ENCODE measurements around the gene NIPAL3.
"Not testable (repeated sequence)": the region's sequence is repeated elsewhere in the genome, so short reads cannot be mapped to it uniquely, and the experiment has no call there.

NIPAL3 gene

GRCh38 chr1:24489674-24490073 is 74.1 kb downstream of the NIPAL3 start:
- POLR2A ChIA-PET, result interaction anchor here (0.6 kb wide), 1 partner anchor 20 kb away, joined by 3 read pairs; no protein-coding TSS in a partner anchor
- no peak overlapping the region for H3K4me3 ChIP-seq (ENCODE audit: low read depth, low read length)
- TF ChIP-seq CTCF (IDR thresholded peaks at IDR 0.05; ENCODE audit: insufficient read depth, low read length, missing control alignments), result no peak
- no peak for DNase-seq (ENCODE audit: low read depth, low spot score)
- CTCF ChIA-PET, result no interaction called here

- DNase-seq (ENCODE audit: low read depth, low spot score), result no peak
- ChIA-PET CTCF (interaction anchor here (1.5 to 2.8 kb wide), 3 partner anchors 9 to 22 kb away, joined by 3 to 16 read pairs (median 10); no protein-coding TSS in a partner anchor), POLR2A (interaction anchor here (0.6 kb wide), 1 partner anchor 20 kb away, joined by 3 read pairs; no protein-coding TSS in a partner anchor)
- no peak for TF ChIP-seq CTCF (IDR thresholded peaks at IDR 0.05; ENCODE audit: insufficient read depth, low read length, missing control alignments)
- H3K4me3 ChIP-seq (ENCODE audit: low read depth, low read length), result no peak overlapping the region
These were observed 74.6 kb downstream of the NIPAL3 start for GRCh38 chr1:24490101-24490781.

- DNase-seq (ENCODE audit: low read depth, low spot score), result no peak
- ChIA-PET CTCF (interaction anchor here (1.2 to 2.8 kb wide), 5 partner anchors 9 to 290 kb away, joined by 3 to 16 read pairs (median 5); no protein-coding TSS in a partner anchor), POLR2A (interaction anchor here (1.2 kb wide), 1 partner anchor 11 kb away, joined by 3 read pairs; the partner anchor contains the start of gene RCAN3)
- no peak for TF ChIP-seq CTCF (IDR thresholded peaks at IDR 0.05; ENCODE audit: insufficient read depth, low read length, missing control alignments)
- no peak overlapping the region for H3K4me3 ChIP-seq (ENCODE audit: low read depth, low read length)
These were observed 76.2 kb downstream of the NIPAL3 start for GRCh38 chr1:24491577-24492360.

GRCh38 chr1:24492935-24493334 is 77.3 kb downstream of the NIPAL3 start:
- POLR2A ChIA-PET; DNase-seq (ENCODE audit: low read depth, low spot score); H3K4me3 ChIP-seq (ENCODE audit: low read depth, low read length): not testable (repeated sequence)
- CTCF ChIA-PET, result interaction anchor here (1.2 kb wide), 1 partner anchor 291 kb away, joined by 5 read pairs; no protein-coding TSS in a partner anchor

GRCh38 chr1:24493785-24494184 is 78.2 kb downstream of the NIPAL3 start:
- H3K4me3 ChIP-seq (ENCODE audit: low read depth, low read length), result no peak overlapping the region
- no peak for DNase-seq (ENCODE audit: low read depth, low spot score)
- CTCF ChIA-PET, result no interaction called here
- POLR2A ChIA-PET, result no interaction called here
- TF ChIP-seq CTCF (IDR thresholded peaks at IDR 0.05; ENCODE audit: insufficient read depth, low read length, missing control alignments), result no peak

GRCh38 chr1:24498589-24498988 is 83.0 kb downstream of the NIPAL3 start:
- H3K4me3 ChIP-seq (ENCODE audit: low read depth, low read length), result no peak overlapping the region
- DNase-seq (ENCODE audit: low read depth, low spot score), result no peak
- ChIA-PET POLR2A (no interaction called here), CTCF (no interaction called here)
- TF ChIP-seq CTCF (IDR thresholded peaks at IDR 0.05; ENCODE audit: insufficient read depth, low read length, missing control alignments), result no peak
